ENCODE measurements around the gene NEU3.
A peak's percentile ranks its signal among the peaks of the same experiment; 100 is the strongest.
"Not testable (repeated sequence)": the region's sequence is repeated elsewhere in the genome, so short reads cannot be mapped to it uniquely, and the experiment has no call there.

NEU3 gene

GRCh38 chr11:75029836-75030631, 41.3 kb downstream of the NEU3 start:
- DNase-seq (ENCODE audit: low read depth in 2 of 2): no peak

- no peak for DNase-seq (ENCODE audit: low read depth in 2 of 2)
These were observed 42.6 kb downstream of the NEU3 start for GRCh38 chr11:75031224-75031753.

GRCh38 chr11:75031771-75032549, 43.2 kb downstream of the NEU3 start:
- peak; percentile 26 to 27 for DNase-seq (ENCODE audit: low read depth in 2 of 2)

- no peak for DNase-seq (ENCODE audit: low read depth in 2 of 2)
These were observed 43.8 kb downstream of the NEU3 start for GRCh38 chr11:75032550-75032935.

GRCh38 chr11:75033916-75034315, 45.2 kb downstream of the NEU3 start:
- DNase-seq (ENCODE audit: low read depth in 2 of 2): no peak

GRCh38 chr11:75035256-75035655, 46.5 kb downstream of the NEU3 start:
- DNase-seq (ENCODE audit: low read depth in 2 of 2): no peak

GRCh38 chr11:75035911-75036565, 47.3 kb downstream of the NEU3 start:
- DNase-seq (ENCODE audit: low read depth in 2 of 2): no peak

GRCh38 chr11:75040167-75040770, 51.5 kb downstream of the NEU3 start:
- DNase-seq (ENCODE audit: low read depth in 2 of 2): no peak

- DNase-seq (ENCODE audit: low read depth in 2 of 2): no peak
These were observed 52.5 kb downstream of the NEU3 start for GRCh38 chr11:75041263-75041662.

GRCh38 chr11:75041821-75042220, 53.1 kb downstream of the NEU3 start:
- not testable (repeated sequence) for DNase-seq (ENCODE audit: low read depth in 2 of 2)

- DNase-seq (ENCODE audit: low read depth in 2 of 2): not testable (repeated sequence)
These were observed 55.8 kb downstream of the NEU3 start for GRCh38 chr11:75044381-75045170.

GRCh38 chr11:75046668-75047067, 57.9 kb downstream of the NEU3 start:
- DNase-seq (ENCODE audit: low read depth in 2 of 2): not testable (repeated sequence)

GRCh38 chr11:75047191-75047590, 58.5 kb downstream of the NEU3 start:
- no peak for DNase-seq (ENCODE audit: low read depth in 2 of 2)

GRCh38 chr11:75049501-75050266, 61.0 kb downstream of the NEU3 start:
- DNase-seq (ENCODE audit: low read depth in 2 of 2): not testable (repeated sequence)

GRCh38 chr11:75050516-75050915, 61.8 kb downstream of the NEU3 start:
- no peak for DNase-seq (ENCODE audit: low read depth in 2 of 2)

- DNase-seq (ENCODE audit: low read depth in 2 of 2): no peak
These were observed 62.3 kb downstream of the NEU3 start for GRCh38 chr11:75051043-75051442.

- no peak for DNase-seq (ENCODE audit: low read depth in 2 of 2)
These were observed 63.7 kb downstream of the NEU3 start for GRCh38 chr11:75052457-75052856.

GRCh38 chr11:75055511-75055910, 66.8 kb downstream of the NEU3 start:
- no peak for DNase-seq (ENCODE audit: low read depth in 2 of 2)

GRCh38 chr11:75056814-75057213, 68.1 kb downstream of the NEU3 start:
- DNase-seq (ENCODE audit: low read depth in 2 of 2): no peak

- no peak for DNase-seq (ENCODE audit: low read depth in 2 of 2)
These were observed 70.6 kb downstream of the NEU3 start for GRCh38 chr11:75059299-75059698.

Data from stimulated activated CD8-positive, alpha-beta memory T cell treated with anti-CD3 and anti-CD28 coated beads, Interleukin-15, amount 100 ng/mL, for 48 hours (primary cell).